Osteoblast (primary cell): ENCODE results near the gene THPO. TPM values are rescaled to one million over a fixed set of nuclear protein-coding genes. Genes with fewer than 3 reads are reported as not detected.
A peak's percentile ranks its signal among the peaks of the same experiment; 100 is the strongest.

ENCODE experiments used
- DNase-seq: peaks from one replicate; pipeline ENCODE4 v3.0.0; 2011; ENCODE audit warnings: low spot score, mixed read lengths; ENCODE audit not compliant: insufficient read length; ENCODE audit errors: missing footprints
- H2AFZ ChIP-seq: 2 replicates; pipeline ENCODE4 v1.6.0; 2011; ENCODE audit warnings: mild to moderate bottlenecking, low read length
- H3K27ac ChIP-seq: 2 replicates; pipeline ENCODE4 v1.5.1; 2011; ENCODE audit warnings: mild to moderate bottlenecking, low read depth, low read length, moderate library complexity
- H3K27me3 ChIP-seq: 2 replicates; pipeline ENCODE4 v1.6.0; 2012; ENCODE audit warnings: mild to moderate bottlenecking, control low read depth, inconsistent platforms, low read length, moderate library complexity; ENCODE audit not compliant: insufficient read depth
- H3K36me3 ChIP-seq: 2 replicates; pipeline ENCODE4 v1.5.1; 2011; ENCODE audit warnings: mild to moderate bottlenecking, low read length, control low read depth, moderate library complexity; ENCODE audit not compliant: insufficient read depth
- H3K4me1 ChIP-seq: 2 replicates; pipeline ENCODE4 v1.5.1; 2011; ENCODE audit warnings: mild to moderate bottlenecking, low read length, control low read depth, moderate library complexity; ENCODE audit not compliant: insufficient read depth
- H3K4me2 ChIP-seq: 2 replicates; pipeline ENCODE4 v1.6.0; 2011; ENCODE audit warnings: mild to moderate bottlenecking, low read length; ENCODE audit not compliant: insufficient read depth
- H3K4me3 ChIP-seq: fragments of 200-600 bp; sonication (generic); 3 replicates; pipeline ENCODE4 v1.5.1; 2012; ENCODE audit warnings: mild to moderate bottlenecking, low read length, inconsistent platforms; ENCODE audit not compliant: insufficient read depth
- H3K79me2 ChIP-seq: 2 replicates; pipeline ENCODE4 v1.6.0; 2012; ENCODE audit warnings: mild to moderate bottlenecking, low read length, control low read depth, inconsistent platforms; ENCODE audit not compliant: insufficient read depth
- H3K9me3 ChIP-seq: 2 replicates; pipeline ENCODE4 v1.5.1; 2011; ENCODE audit warnings: low read depth, low read length, control low read depth
- H4K20me1 ChIP-seq: 2 replicates; pipeline ENCODE4 v1.6.0; 2012; ENCODE audit warnings: mild to moderate bottlenecking, low read length, control low read depth; ENCODE audit not compliant: insufficient read depth
- CTCF ChIP-seq: IDR thresholded peaks from 2 replicates; pipeline ENCODE4 v1.5.1; 2011; ENCODE audit warnings: mild to moderate bottlenecking, low read depth, low read length, moderate library complexity; ENCODE audit errors: extremely low read depth
- total RNA-seq: library from RNA; depleted of rRNA; stranded (reverse); fragments of >200 nt; gene quantifications from 2 replicates; pipeline ENCODE4 v1.2.3, GENCODE V29; 2012

The THPO gene
- total RNA-seq, 1 donor = not detected

- H3K4me1 ChIP-seq = no peaks in the 10 kb centered on the region
- H3K36me3 ChIP-seq = no peaks in the 10 kb centered on the region
- no peak for TF ChIP-seq CTCF
- H3K4me2 ChIP-seq = peak within 1 kb of the TSS; percentile 60
- DNase-seq = peak; percentile 83
- no peaks in the 10 kb centered on the region for H3K79me2 ChIP-seq
- peaks cover 67% of the 10 kb centered on the region for H3K27me3 ChIP-seq
- H4K20me1 ChIP-seq = no peaks in the 10 kb centered on the region
- no peak within 1 kb of the TSS for H2AFZ ChIP-seq
- H3K27ac ChIP-seq = no peak within 1 kb of the TSS
- H3K4me3 ChIP-seq = peak within 1 kb of the TSS; percentile 19
- no peaks in the 10 kb centered on the region for H3K9me3 ChIP-seq
Measured at GRCh38 chr3:184379358-184380184, 1.6 kb upstream of the THPO start, which contains the start of gene CHRD. TSS of gene CHRD (plus strand) at chr3:184380054. CDS start at chr3:184380319, 265 bp downstream.

GRCh38 chr3:184378651-184379357, 797 bp upstream of the THPO start:
- no peak overlapping the region for H2AFZ ChIP-seq
- H3K4me1 ChIP-seq = no peaks in the 10 kb centered on the region
- no peak for TF ChIP-seq CTCF
- H3K27ac ChIP-seq = no peak overlapping the region
- no peaks in the 10 kb centered on the region for H3K9me3 ChIP-seq
- H3K4me2 ChIP-seq = no peak overlapping the region
- peaks cover 70% of the 10 kb centered on the region for H3K27me3 ChIP-seq
- DNase-seq = peak; percentile 88
- no peaks in the 10 kb centered on the region for H4K20me1 ChIP-seq
- no peak overlapping the region for H3K4me3 ChIP-seq
- no peaks in the 10 kb centered on the region for H3K36me3 ChIP-seq
- H3K79me2 ChIP-seq = no peaks in the 10 kb centered on the region

GRCh38 chr3:184377374-184377773, 633 bp downstream of the THPO start:
- H4K20me1 ChIP-seq = no peaks in the 10 kb centered on the region
- no peaks in the 10 kb centered on the region for H3K4me1 ChIP-seq

More at GRCh38 chr3:184377374-184377773, 633 bp downstream of the THPO start:
- no peak overlapping the region for H2AFZ ChIP-seq
- DNase-seq = no peak
- H3K79me2 ChIP-seq = no peaks in the 10 kb centered on the region
- H3K4me3 ChIP-seq = no peak overlapping the region
- no peak overlapping the region for H3K27ac ChIP-seq
- H3K36me3 ChIP-seq = no peaks in the 10 kb centered on the region
- peaks cover 72% of the 10 kb centered on the region for H3K27me3 ChIP-seq
- no peak overlapping the region for H3K4me2 ChIP-seq
- no peaks in the 10 kb centered on the region for H3K9me3 ChIP-seq
- no peak for TF ChIP-seq CTCF
